K562 (cell line): ENCODE results near the gene PXK. TPM values are rescaled to one million over a fixed set of nuclear protein-coding genes. Genes with fewer than 3 reads are reported as not detected.

ENCODE experiments used
- ATAC-seq: fragments of 200-7000 bp; cut with Tn5 transposase; 3 replicates; pipeline ENCODE4 v1.9.1; 2020; ENCODE audit warnings: moderate library complexity
- BruUV-seq: library from RNA; stranded (reverse); fragments of 400-500 nt; replicated peaks from 2 replicates; lab custom pipeline; 2021; lab: Mats Ljungman, UMichigan
- CTCF ChIA-PET: fragments of 300-600 bp; formaldehyde crosslinking; extraction: SDS; loops from one replicate; lab custom pipeline; 2021; ENCODE audit warnings: low intra/inter-chr PET ratio; lab: Yijun Ruan, JAX
- POLR2A ChIA-PET: fragments of 300-600, 350-650 bp; sonication (Branson Sonifier 250); formaldehyde crosslinking; extraction: SDS; loops from one replicate; lab custom pipeline; 2021; ENCODE audit warnings: antibody characterized with exemption, inconsistent platforms; lab: Yijun Ruan, JAX
- DNase-seq, 4 experiments: peaks; one replicate each; pipeline versions ENCODE4 v3.0.0 to v3.0.0-alpha.2; 2011 to 2018; ENCODE audit warnings: low spot score in 3 of 4, mixed read lengths in 3 of 4; ENCODE audit errors: extremely low read depth in 1 of 4
- FAIRE-seq: peaks from 2 replicates; lab custom pipeline; 2011; peaks lifted over from hg19 to GRCh38; lab: Jason Lieb, UNC
- H2AFZ ChIP-seq: 2 replicates; pipeline ENCODE4 v1.6.0; 2011; ENCODE audit warnings: low read depth, low read length, control low read depth, inconsistent platforms
- H3K27ac ChIP-seq: fragments of 200-600 bp; 3 replicates; pipeline ENCODE4 v1.8.0; 2011; ENCODE audit warnings: low read depth, mild to moderate bottlenecking, control low read depth, inconsistent platforms, low read length, moderate library complexity, mixed read lengths; ENCODE audit errors: extremely low read depth
- H3K27me3 ChIP-seq, 2 experiments: fragments of 300-600 bp in 1 of 2; 2 replicates in 1 of 2; 3 replicates in 1 of 2; pipeline versions ENCODE4 v1.6.0 to v1.8.0; 2011; ENCODE audit warnings: inconsistent platforms in 2 of 2, low read length in 2 of 2, mild to moderate bottlenecking in 1 of 2, mixed read lengths in 1 of 2, moderate library complexity in 1 of 2; ENCODE audit not compliant: control insufficient read depth in 2 of 2, insufficient read depth in 2 of 2
- H3K36me3 ChIP-seq: fragments of 300-600 bp; 3 replicates; pipeline ENCODE4 v1.8.0; 2011; ENCODE audit warnings: mild to moderate bottlenecking, low read length, inconsistent platforms; ENCODE audit not compliant: control insufficient read depth, insufficient read depth
- H3K4me1 ChIP-seq, 2 experiments: fragments of 200-600 bp in 1 of 2; replicated peaks in 1 of 2; 2 replicates in 1 of 2; 3 replicates in 1 of 2; pipeline versions ENCODE4 v1.5.1 to v1.8.0; 2011; ENCODE audit warnings: inconsistent platforms in 2 of 2, low read length in 2 of 2, mild to moderate bottlenecking in 1 of 2, mixed read lengths in 1 of 2, moderate library complexity in 1 of 2; ENCODE audit not compliant: control insufficient read depth in 2 of 2, insufficient read depth in 2 of 2
- H3K4me2 ChIP-seq: 2 replicates; pipeline ENCODE4 v1.6.1; 2011; ENCODE audit warnings: low read length, control low read depth, inconsistent platforms, mixed read lengths; ENCODE audit not compliant: insufficient read depth
- H3K4me3 ChIP-seq: fragments of 200-600 bp; sonication (generic), shearing (Covaris generic); 2 replicates; pipeline ENCODE4 v1.5.1; 2016; ENCODE audit warnings: control low read depth, inconsistent platforms
- H3K79me2 ChIP-seq: fragments of 200-600 bp; 3 replicates; pipeline ENCODE4 v1.8.0; 2011; ENCODE audit warnings: low read length, inconsistent platforms; ENCODE audit not compliant: control insufficient read depth, insufficient read depth
- H3K9ac ChIP-seq, 2 experiments: 2 replicates each; pipeline versions ENCODE4 v1.6.0 to v1.6.1; 2011; ENCODE audit warnings: low read depth in 2 of 2, low read length in 2 of 2, control low read depth in 1 of 2, inconsistent platforms in 1 of 2, mild to moderate bottlenecking in 1 of 2, mixed read lengths in 1 of 2; ENCODE audit not compliant: insufficient read depth in 1 of 2
- H3K9me1 ChIP-seq: one replicate; pipeline ENCODE4 v1.6.0; 2011; ENCODE audit warnings: inconsistent platforms, mild to moderate bottlenecking, low read length, moderate library complexity; ENCODE audit not compliant: control insufficient read depth, insufficient read depth
- H3K9me3 ChIP-seq: replicated peaks from 2 replicates; pipeline ENCODE4 v1.5.1; 2011; ENCODE audit warnings: low read depth, low read length, inconsistent platforms; ENCODE audit not compliant: control insufficient read depth, insufficient read depth
- H4K20me1 ChIP-seq: replicated peaks from 2 replicates; pipeline ENCODE4 v1.6.1; 2011; ENCODE audit warnings: low read length, inconsistent platforms, mixed read lengths; ENCODE audit not compliant: control insufficient read depth, insufficient read depth
- ADNP ChIP-seq: fragments of 200-800 bp; sonication (Bioruptor generic); IDR thresholded peaks from 2 replicates; pipeline ENCODE4 v1.6.1; 2016; ENCODE audit warnings: missing genetic modification characterization, missing compliant biosample characterization
- CLOCK ChIP-seq: fragments of 250-450 bp; sonication (Bioruptor Pico); IDR thresholded peaks from 2 replicates; pipeline ENCODE4 v1.4.0; 2020; ENCODE audit warnings: mild to moderate bottlenecking, moderate library complexity, borderline replicate concordance
- ETS2 ChIP-seq: IDR thresholded peaks from 2 replicates; pipeline ENCODE4 v1.6.1; 2016; ENCODE audit warnings: borderline replicate concordance, missing genetic modification characterization, mild to moderate bottlenecking, moderate library complexity, missing compliant biosample characterization; ENCODE audit not compliant: poor library complexity, severe bottlenecking
- MLLT1 ChIP-seq, 2 experiments: fragments of 450-650 bp; IDR thresholded peaks; 2 replicates each; pipeline ENCODE4 v1.6.1; 2016
- NFIX ChIP-seq: fragments of 250-450 bp; sonication (Bioruptor Pico); IDR thresholded peaks from 2 replicates; pipeline ENCODE4 v1.4.0; 2020; ENCODE audit warnings: low read depth, mild to moderate bottlenecking, moderate library complexity
- SMARCC2 ChIP-seq: fragments of 450-650 bp; IDR thresholded peaks from 2 replicates; pipeline ENCODE4 v1.6.1; 2017; ENCODE audit warnings: antibody characterized with exemption, moderate library complexity, mild to moderate bottlenecking, low read depth
- SP2 ChIP-seq: IDR thresholded peaks from 2 replicates; pipeline ENCODE4 v1.6.1; 2011; ENCODE audit warnings: mild to moderate bottlenecking, low read depth, low read length, moderate library complexity; ENCODE audit not compliant: poor library complexity, severe bottlenecking; ENCODE audit errors: extremely low read depth
- ZNF184 ChIP-seq: sonication (generic); formaldehyde crosslinking; IDR thresholded peaks from 2 replicates; pipeline ENCODE4 v1.5.0; 2020; ENCODE audit warnings: missing genetic modification reagents
- WGBS: fragments of 100-300 bp; shearing (Covaris generic); methylation state at CpG from one replicate; pipeline ENCODE4 v1.1.6; 2016; ENCODE audit warnings: low coverage, mixed read lengths; ENCODE audit not compliant: insufficient coverage; ENCODE audit errors: missing lambda C conversion rate; 5-methylcytosine and 5-hydroxymethylcytosine counted together
- in situ Hi-C: fragments of 300-500 bp; cut with MboI; formaldehyde crosslinking; loops from 4 replicates; pipeline ENCODE4 v1.15.0; 2018; ENCODE audit warnings: inconsistent platforms, mixed read lengths
- intact Hi-C: fragments of 100-400 bp; cut with micrococcal nuclease; formaldehyde crosslinking; loops from 2 replicates; pipeline ENCODE4 v1.14.2; 2022
- polyA plus RNA-seq, 8 experiments: library from polyadenylated mRNA; depleted of rRNA in 4 of 8; stranded (reverse) in 5 of 8; unstranded in 3 of 8; fragments of >200 nt; fragmentation: Nextera tagmentation in 2 of 8; fragmentation: Illumina TruSeq in 1 of 8; extraction: Ambion mirVana in 2 of 8; extraction: Trizol in 1 of 8; gene quantifications; 2 replicates each; pipeline versions ENCODE4 v1.2.1 to v1.2.3, GENCODE V29; 2011 to 2014; ENCODE audit warnings: inconsistent platforms in 1 of 8, missing spikeins in 1 of 8
- total RNA-seq, 7 experiments: library from RNA; depleted of rRNA in 6 of 7; stranded (reverse); fragments of >200 nt in 6 of 7; fragmentation: Illumina TruSeq in 2 of 7; extraction: Trizol in 2 of 7; gene quantifications; 2 replicates each; pipeline versions ENCODE4 v1.2.1 to v1.2.3, GENCODE V29; 2011 to 2021; ENCODE audit warnings: low replicate concordance in 1 of 7
- TF ChIP-seq, protein P1 (sequence below): fragments of 200-800 bp; sonication (Bioruptor generic); IDR thresholded peaks from 2 replicates; pipeline ENCODE4 v1.6.1; 2017; ENCODE audit warnings: missing genetic modification characterization, missing compliant biosample characterization
- TF ChIP-seq, protein P2 (sequence below): fragments of 250-450 bp; sonication (Bioruptor Pico); IDR thresholded peaks from 2 replicates; pipeline ENCODE4 v1.9.0; 2021; ENCODE audit warnings: mild to moderate bottlenecking
- TF ChIP-seq, protein P3 (sequence below): fragments of 200-800 bp; sonication (Bioruptor generic); IDR thresholded peaks from 2 replicates; pipeline ENCODE4 v1.6.1; 2017; ENCODE audit warnings: missing genetic modification characterization, missing compliant biosample characterization

PXK gene
- total and polyA plus RNA-seq, 9 of the 15 experiments (the other 6 are each of a cell fraction or from before 2014, with no cell fraction given): 3.3 to 19.9 (median 11.3) TPM

- FAIRE-seq: no peak
- Histone ChIP-seq H3K36me3 (peaks cover 36% of the 10 kb centered on the region; the same call in 2 of the 3 replicates), H3K79me2 (peaks cover 21% of the 10 kb centered on the region), H3K27me3 (no peaks in the 10 kb centered on the region), H2AFZ (peak within 1 kb of the TSS; percentile 99), H3K4me2 (peak within 1 kb of the TSS; percentile 82), H3K4me3 (peak within 1 kb of the TSS; percentile 87), H3K4me1 (peaks cover 0 to 2% of the 10 kb centered on the region in 2 experiments; a peak in 2 of 5 replicates), H3K27ac (peak within 1 kb of the TSS; percentile 87), H3K9me3 (no peaks in the 10 kb centered on the region), H3K9ac (peak within 1 kb of the TSS; percentile 79 to 99), H4K20me1 (no peaks in the 10 kb centered on the region), H3K9me1 (no peaks in the 10 kb centered on the region)
- in situ Hi-C loops: no loop called here
- BruUV-seq: TSS peak; percentile 57
- 0% methylated on average over 20 of the region's 67 CpGs for WGBS
- peak; percentile 88 to 95 (median 94) for DNase-seq
- ChIA-PET CTCF (no interaction called here), POLR2A (interaction anchor here (0.6 to 1.6 kb wide), 9 partner anchors 9 to 898 kb away, joined by 3 to 6 read pairs (median 3); no protein-coding TSS in a partner anchor)
- peak; percentile 98 for ATAC-seq
- intact Hi-C loops: no loop called here
- TF ChIP-seq CLOCK (CRISPR knock-in tag): no peak
- TF ChIP-seq SMARCC2: no peak
- TF ChIP-seq, protein P1, sequence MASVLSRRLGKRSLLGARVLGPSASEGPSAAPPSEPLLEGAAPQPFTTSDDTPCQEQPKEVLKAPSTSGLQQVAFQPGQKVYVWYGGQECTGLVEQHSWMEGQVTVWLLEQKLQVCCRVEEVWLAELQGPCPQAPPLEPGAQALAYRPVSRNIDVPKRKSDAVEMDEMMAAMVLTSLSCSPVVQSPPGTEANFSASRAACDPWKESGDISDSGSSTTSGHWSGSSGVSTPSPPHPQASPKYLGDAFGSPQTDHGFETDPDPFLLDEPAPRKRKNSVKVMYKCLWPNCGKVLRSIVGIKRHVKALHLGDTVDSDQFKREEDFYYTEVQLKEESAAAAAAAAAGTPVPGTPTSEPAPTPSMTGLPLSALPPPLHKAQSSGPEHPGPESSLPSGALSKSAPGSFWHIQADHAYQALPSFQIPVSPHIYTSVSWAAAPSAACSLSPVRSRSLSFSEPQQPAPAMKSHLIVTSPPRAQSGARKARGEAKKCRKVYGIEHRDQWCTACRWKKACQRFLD (CRISPR knock-in tag): peak; percentile 49; the same call in 1 of the 2 replicates
- TF ChIP-seq ETS2: no peak
- no peak for TF ChIP-seq ZNF184
- no peak for TF ChIP-seq MLLT1 (IDR thresholded peaks at IDR 0.05)
- TF ChIP-seq, protein P2, sequence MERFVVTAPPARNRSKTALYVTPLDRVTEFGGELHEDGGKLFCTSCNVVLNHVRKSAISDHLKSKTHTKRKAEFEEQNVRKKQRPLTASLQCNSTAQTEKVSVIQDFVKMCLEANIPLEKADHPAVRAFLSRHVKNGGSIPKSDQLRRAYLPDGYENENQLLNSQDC: no peak
- no peak for TF ChIP-seq NFIX (CRISPR knock-in tag)
- TF ChIP-seq ADNP (tag): no peak
- no peak for TF ChIP-seq SP2
- TF ChIP-seq, protein P3, sequence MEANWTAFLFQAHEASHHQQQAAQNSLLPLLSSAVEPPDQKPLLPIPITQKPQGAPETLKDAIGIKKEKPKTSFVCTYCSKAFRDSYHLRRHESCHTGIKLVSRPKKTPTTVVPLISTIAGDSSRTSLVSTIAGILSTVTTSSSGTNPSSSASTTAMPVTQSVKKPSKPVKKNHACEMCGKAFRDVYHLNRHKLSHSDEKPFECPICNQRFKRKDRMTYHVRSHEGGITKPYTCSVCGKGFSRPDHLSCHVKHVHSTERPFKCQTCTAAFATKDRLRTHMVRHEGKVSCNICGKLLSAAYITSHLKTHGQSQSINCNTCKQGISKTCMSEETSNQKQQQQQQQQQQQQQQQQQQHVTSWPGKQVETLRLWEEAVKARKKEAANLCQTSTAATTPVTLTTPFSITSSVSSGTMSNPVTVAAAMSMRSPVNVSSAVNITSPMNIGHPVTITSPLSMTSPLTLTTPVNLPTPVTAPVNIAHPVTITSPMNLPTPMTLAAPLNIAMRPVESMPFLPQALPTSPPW (CRISPR knock-in tag): peak; percentile 97
Measured at GRCh38 chr3:58433400-58434167, 100.9 kb downstream of the PXK start, which contains the start of gene PDHB. Gene PDHB (minus strand): TSS chr3:58433832. CDS start chr3:58433809, 23 bp downstream.
